NCI-H2029 (cell line): Measurements from ENCODE around the gene PGLYRP1.
A peak's percentile ranks its signal among the peaks of the same experiment; 100 is the strongest.

Experiments
- DNase-seq: peaks from one replicate; lab custom pipeline; 2025; lab: John Stamatoyannopoulos, UW

PGLYRP1 gene

GRCh38 chr19:46000491-46001246, 22.2 kb downstream of the PGLYRP1 start:
- peak; percentile 59 for DNase-seq

GRCh38 chr19:45999653-46000121, 23.2 kb downstream of the PGLYRP1 start:
- DNase-seq = peak; percentile 53

- DNase-seq = no peak
Observed at GRCh38 chr19:45998834-45999233, 24.0 kb downstream of the PGLYRP1 start.

DNA sequence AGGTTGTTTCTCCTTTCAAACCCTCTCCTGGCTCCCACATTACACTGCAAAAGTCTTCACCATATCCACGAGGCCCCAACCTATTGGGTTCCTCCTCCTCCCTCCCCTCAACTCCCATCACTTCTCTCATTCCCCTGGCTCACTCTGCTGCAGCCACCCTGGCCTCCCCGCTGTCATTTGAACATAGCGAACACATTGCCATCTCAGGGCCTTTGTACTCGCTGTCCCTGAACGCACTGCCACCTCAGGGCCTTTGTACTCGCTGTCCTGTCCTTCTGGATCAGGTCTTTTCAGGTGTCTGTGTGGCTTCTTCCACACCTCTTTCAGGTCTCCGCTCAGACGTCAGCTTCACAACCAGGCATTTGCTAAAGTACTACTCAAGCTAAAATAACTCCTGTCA, 25.9 kb downstream of the PGLYRP1 start:
- no peak for DNase-seq

GRCh38 chr19:45995715-45996385, 27.0 kb downstream of the PGLYRP1 start:
- DNase-seq = peak; percentile 51

GRCh38 chr19:45994998-45995714, 27.7 kb downstream of the PGLYRP1 start, which contains the start of gene CCDC61:
Gene CCDC61 (plus strand): TSS chr19:45995467. CDS start chr19:46003019, 7,552 bp downstream.
- DNase-seq = peak; percentile 99

- no peak for DNase-seq
Observed at GRCh38 chr19:45994456-45994997, 28.3 kb downstream of the PGLYRP1 start.

DNA sequence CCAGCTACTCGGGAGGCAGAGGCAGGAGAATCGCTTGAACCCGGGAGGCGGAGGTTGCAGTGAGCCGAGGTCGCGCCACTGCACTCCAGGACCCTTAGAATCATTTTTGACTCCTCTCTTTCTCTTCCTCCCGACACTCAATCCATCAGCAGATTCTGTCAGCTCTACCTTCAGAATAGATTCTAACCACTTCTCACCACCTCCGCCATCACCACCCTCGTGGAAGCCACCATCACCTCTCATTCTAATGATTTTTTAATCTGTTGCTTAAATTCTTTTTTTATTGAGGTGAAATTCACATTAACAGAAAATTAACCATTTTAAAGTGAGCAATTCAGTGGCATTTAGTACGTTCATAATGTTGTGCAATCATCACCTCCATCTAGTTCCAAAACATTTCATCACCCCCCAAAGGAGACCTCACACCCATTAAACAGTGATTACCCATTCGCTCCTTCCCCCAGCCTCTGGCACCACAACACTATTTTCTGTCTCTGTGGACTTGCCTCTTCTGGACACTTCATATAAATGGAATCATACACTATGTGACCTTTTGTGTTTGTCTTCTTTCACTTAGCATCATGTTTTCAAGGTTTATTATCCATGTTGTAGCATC, 32.6 kb downstream of the PGLYRP1 start:
- no peak for DNase-seq

GRCh38 chr19:45985321-45985720, 37.5 kb downstream of the PGLYRP1 start:
- DNase-seq = no peak

DNA sequence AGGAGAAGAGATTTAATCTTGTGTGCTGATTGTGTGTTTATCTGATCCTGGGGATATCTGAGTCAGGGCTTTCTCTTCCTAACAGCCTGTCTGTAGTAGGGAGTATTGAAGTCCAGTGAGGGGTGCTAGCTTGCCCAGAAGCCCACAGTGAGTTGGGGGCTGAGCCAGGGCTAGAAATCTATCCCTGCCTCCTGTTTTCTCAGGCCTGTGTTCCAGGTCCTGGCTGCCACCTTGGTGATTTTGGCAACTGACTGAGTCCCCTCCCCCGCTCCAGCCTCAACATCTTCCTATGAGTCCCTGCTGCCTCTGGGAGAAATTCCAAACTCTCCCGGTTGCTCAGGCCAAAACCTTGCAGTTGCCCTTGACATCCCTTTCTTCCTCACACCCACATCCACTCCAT, 41.5 kb downstream of the PGLYRP1 start:
- DNase-seq = no peak

- DNase-seq = no peak
Observed at GRCh38 chr19:45978156-45978555, 44.7 kb downstream of the PGLYRP1 start.

- no peak for DNase-seq
Observed at GRCh38 chr19:45976178-45976577, 46.7 kb downstream of the PGLYRP1 start.

- no peak for DNase-seq
Observed at GRCh38 chr19:45975306-45976070, 47.4 kb downstream of the PGLYRP1 start.

- peak; percentile 35 for DNase-seq
Observed at GRCh38 chr19:45973553-45974338, 49.1 kb downstream of the PGLYRP1 start, which contains the start of gene NOVA2. Gene NOVA2 (minus strand): TSS chr19:45973865. CDS start chr19:45973351, 514 bp downstream.

DNA sequence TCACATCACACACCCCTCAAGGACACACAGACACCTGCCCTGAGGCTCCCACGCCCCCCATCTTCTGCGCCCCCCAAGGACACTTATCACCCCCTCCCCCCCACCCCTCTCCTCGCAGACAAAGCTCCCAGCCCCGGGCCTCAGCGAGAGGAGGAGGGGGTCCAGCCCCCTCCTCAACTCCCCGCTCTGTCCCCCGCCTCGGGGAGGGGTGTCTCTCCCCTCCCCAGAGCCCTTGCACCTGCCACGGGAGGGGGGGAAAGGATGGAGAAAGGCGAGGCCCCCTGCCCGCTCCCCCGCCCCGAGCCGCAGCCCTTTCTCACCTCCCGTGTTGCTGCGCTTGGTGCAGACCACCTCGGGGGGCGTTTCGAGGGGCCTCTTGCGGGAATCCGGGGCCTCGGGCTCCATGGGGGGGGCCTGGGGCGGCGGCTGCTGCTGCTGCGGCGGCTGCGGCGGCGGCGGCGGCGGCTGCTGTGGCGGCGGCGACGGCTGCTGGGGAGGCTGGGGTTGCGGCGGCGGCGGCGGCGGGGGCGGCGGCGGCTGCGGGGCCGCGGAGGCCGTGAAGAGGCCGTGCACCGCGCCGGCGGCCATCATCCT, 49.8 kb downstream of the PGLYRP1 start:
- DNase-seq = no peak

DNA sequence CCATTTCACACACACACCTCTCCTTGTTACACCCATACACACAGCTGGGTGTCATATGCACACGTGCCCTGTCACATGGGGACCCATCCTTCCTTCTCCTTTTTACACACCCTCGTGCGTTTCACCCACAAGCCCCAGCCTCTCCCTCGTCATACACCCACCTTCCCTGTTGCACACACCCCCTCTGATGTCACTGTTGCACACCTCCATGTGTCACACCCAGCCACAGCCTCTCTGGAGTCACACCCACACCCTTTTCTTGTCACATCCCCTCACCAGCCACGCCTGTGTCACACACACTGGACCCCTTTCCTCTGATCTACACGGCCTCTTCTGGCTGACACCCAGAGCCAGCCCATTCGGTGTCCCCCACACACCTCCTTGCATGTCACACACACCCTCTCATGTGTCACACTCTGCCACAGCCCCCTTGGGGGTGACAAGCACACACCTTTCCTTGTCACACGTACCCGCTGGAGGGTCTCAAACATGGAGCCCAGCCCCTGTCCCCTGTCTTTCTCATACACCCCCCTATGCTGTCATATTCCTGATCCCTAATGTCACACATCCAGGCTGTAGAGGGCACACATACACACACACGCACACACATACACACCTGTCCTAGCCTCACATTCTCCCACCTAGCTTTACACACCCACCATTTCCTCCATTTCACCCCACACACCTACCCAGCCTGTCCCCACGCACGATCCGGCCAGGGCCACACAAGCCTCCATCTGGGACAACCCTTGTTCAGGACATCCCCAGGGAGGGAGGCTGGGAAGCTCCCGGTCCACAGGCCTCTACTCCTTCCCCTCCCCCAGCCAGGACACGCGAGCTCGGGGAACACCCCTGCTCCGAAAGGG, 50.5 kb downstream of the PGLYRP1 start:
- no peak for DNase-seq

GRCh38 chr19:45971260-45971902, 51.5 kb downstream of the PGLYRP1 start:
- DNase-seq = no peak

GRCh38 chr19:45969676-45970075, 53.2 kb downstream of the PGLYRP1 start:
- no peak for DNase-seq
